ENCODE results near the gene PLEKHF1. TPM values are rescaled to one million over a fixed set of nuclear protein-coding genes. Genes with fewer than 3 reads are reported as not detected.

Gene PLEKHF1
- total RNA-seq, 4 donors from 2014 or later, result 8.6 to 38.8 (median 14.2) TPM

GRCh38 chr19:29628661-29629385, 36.4 kb upstream of the PLEKHF1 start:
- Histone ChIP-seq H3K9me3 (no peaks in the 10 kb centered on the region), H3K4me3 (no peak overlapping the region), H3K4me1 (no peaks in the 10 kb centered on the region), H3K27me3 (no peaks in the 10 kb centered on the region), H3K36me3 (no peaks in the 10 kb centered on the region), H3K27ac (no peak overlapping the region)
- no peak for TF ChIP-seq EP300 (IDR thresholded peaks at IDR 0.05; ENCODE audit: low read depth)
- TF ChIP-seq CTCF (IDR thresholded peaks at IDR 0.05), result no peak
- no peak for TF ChIP-seq POLR2A (IDR thresholded peaks at IDR 0.05)
- TF ChIP-seq POLR2AphosphoS5 (IDR thresholded peaks at IDR 0.05), result no peak
- intact Hi-C loops (cut with DNase I; ENCODE audit: low total_unique reads) (no loop called here), in situ Hi-C loops (cut with MboI; ENCODE audit: low pct_ligation_motif_present in 1 of 4, low pct_unique_long_range_greater_than_20kb in 1 of 4, low sequenced_read_pairs in 3 of 4) (no loop called here)
- no peak for DNase-seq
- 88 to 100% methylated on average over 2 to 16 of the region's 16 CpGs for WGBS, 2 donors (ENCODE audit: low coverage in 1 of 2)

GRCh38 chr19:29629836-29630534, 35.3 kb upstream of the PLEKHF1 start:
- no peak overlapping the region for H3K27ac ChIP-seq
- WGBS, 2 donors (ENCODE audit: low coverage in 1 of 2), result 88 to 100% methylated on average over 1 to 5 of the region's 5 CpGs
- no peak for TF ChIP-seq POLR2AphosphoS5 (IDR thresholded peaks at IDR 0.05)
- no peak for TF ChIP-seq POLR2A (IDR thresholded peaks at IDR 0.05)
- TF ChIP-seq CTCF (IDR thresholded peaks at IDR 0.05), result no peak
- TF ChIP-seq EP300 (IDR thresholded peaks at IDR 0.05; ENCODE audit: low read depth), result no peak
- in situ Hi-C loops (cut with MboI; ENCODE audit: low pct_ligation_motif_present in 1 of 4, low pct_unique_long_range_greater_than_20kb in 1 of 4, low sequenced_read_pairs in 3 of 4), result no loop called here
- H3K27me3 ChIP-seq, result no peaks in the 10 kb centered on the region
- no peak overlapping the region for H3K4me3 ChIP-seq
- intact Hi-C loops (cut with DNase I; ENCODE audit: low total_unique reads), result no loop called here
- H3K9me3 ChIP-seq, result no peaks in the 10 kb centered on the region
- no peaks in the 10 kb centered on the region for H3K4me1 ChIP-seq
- DNase-seq, result no peak
- no peaks in the 10 kb centered on the region for H3K36me3 ChIP-seq

- no peaks in the 10 kb centered on the region for H3K4me1 ChIP-seq
- DNase-seq, result no peak
- 66% methylated on average over 2 of the region's 2 CpGs; no CpG with 5 or more reads in 1 of the 2 donors for WGBS, 2 donors (ENCODE audit: low coverage in 1 of 2)
- intact Hi-C loops (cut with DNase I; ENCODE audit: low total_unique reads) (no loop called here), in situ Hi-C loops (cut with MboI; ENCODE audit: low pct_ligation_motif_present in 1 of 4, low pct_unique_long_range_greater_than_20kb in 1 of 4, low sequenced_read_pairs in 3 of 4) (no loop called here)
- H3K27ac ChIP-seq, result no peak overlapping the region
- no peaks in the 10 kb centered on the region for H3K36me3 ChIP-seq
- no peaks in the 10 kb centered on the region for H3K9me3 ChIP-seq
- H3K4me3 ChIP-seq, result no peak overlapping the region
- no peaks in the 10 kb centered on the region for H3K27me3 ChIP-seq
- TF ChIP-seq CTCF (IDR thresholded peaks at IDR 0.05) (no peak), POLR2AphosphoS5 (IDR thresholded peaks at IDR 0.05) (no peak), POLR2A (IDR thresholded peaks at IDR 0.05) (no peak), EP300 (IDR thresholded peaks at IDR 0.05; ENCODE audit: low read depth) (no peak)
These were observed 34.6 kb upstream of the PLEKHF1 start for GRCh38 chr19:29630655-29631054.

GRCh38 chr19:29631450-29631849, 33.8 kb upstream of the PLEKHF1 start:
- H3K27me3 ChIP-seq, result no peaks in the 10 kb centered on the region
- TF ChIP-seq EP300 (IDR thresholded peaks at IDR 0.05; ENCODE audit: low read depth), result no peak
- TF ChIP-seq POLR2AphosphoS5 (IDR thresholded peaks at IDR 0.05), result no peak
- TF ChIP-seq POLR2A (IDR thresholded peaks at IDR 0.05), result no peak
- no peak for TF ChIP-seq CTCF (IDR thresholded peaks at IDR 0.05)
- 94% methylated on average over 3 of the region's 3 CpGs; no CpG with 5 or more reads in 1 of the 2 donors for WGBS, 2 donors (ENCODE audit: low coverage in 1 of 2)

More at GRCh38 chr19:29631450-29631849, 33.8 kb upstream of the PLEKHF1 start:
- DNase-seq, result no peak
- Histone ChIP-seq H3K36me3 (no peaks in the 10 kb centered on the region), H3K27ac (no peak overlapping the region), H3K9me3 (no peaks in the 10 kb centered on the region), H3K4me1 (no peaks in the 10 kb centered on the region), H3K4me3 (no peak overlapping the region)
- intact Hi-C loops (cut with DNase I; ENCODE audit: low total_unique reads), result no loop called here
- in situ Hi-C loops (cut with MboI; ENCODE audit: low pct_ligation_motif_present in 1 of 4, low pct_unique_long_range_greater_than_20kb in 1 of 4, low sequenced_read_pairs in 3 of 4), result no loop called here
